GM23248 (cell line): ENCODE results near the gene SAMD14.

Experiments used
- EZH2 ChIP-seq: fragments of 200-600 bp; sonication (generic); IDR thresholded peaks from 2 replicates; pipeline ENCODE4 v1.6.1; 2018; ENCODE audit warnings: antibody characterized with exemption, mild to moderate bottlenecking; ENCODE audit not compliant: insufficient read depth, poor library complexity, severe bottlenecking
- EZH2phosphoT487 ChIP-seq: fragments of 200-600 bp; sonication (generic); IDR thresholded peaks from 2 replicates; pipeline ENCODE4 v1.6.1; 2018; ENCODE audit warnings: antibody characterized with exemption, moderate library complexity, mild to moderate bottlenecking, low read depth; ENCODE audit not compliant: insufficient read depth

- TF ChIP-seq EZH2 (no peak), EZH2phosphoT487 (no peak)
These were observed 62.0 kb downstream of the SAMD14 start for GRCh38 chr17:50067996-50068395.
